OCI-LY1 (cell line): ENCODE measurements around the gene ZNF487.

Experiments
- H2AFZ ChIP-seq: fragments of 200-600 bp; sonication (generic), shearing (Covaris generic); 2 replicates; pipeline ENCODE4 v1.6.0; 2014; ENCODE audit warnings: antibody characterized with exemption, mild to moderate bottlenecking, low read length
- H3F3A ChIP-seq: fragments of 200-600 bp; sonication (generic), shearing (Covaris generic); 2 replicates; pipeline ENCODE4 v1.6.0; 2014; ENCODE audit warnings: mild to moderate bottlenecking, antibody characterized with exemption, low read length, moderate library complexity; ENCODE audit not compliant: insufficient read depth
- H3K27ac ChIP-seq: fragments of 200-600 bp; sonication (generic); 2 replicates; pipeline ENCODE4 v1.5.1; 2014; ENCODE audit warnings: low read length, mixed run types, mild to moderate bottlenecking, low read depth; ENCODE audit not compliant: poor library complexity, severe bottlenecking
- H3K27me3 ChIP-seq: fragments of 200-600 bp; sonication (generic); 2 replicates; pipeline ENCODE4 v1.6.0; 2014; ENCODE audit warnings: antibody characterized with exemption, mild to moderate bottlenecking, low read length, moderate library complexity; ENCODE audit not compliant: insufficient read depth
- H3K36me3 ChIP-seq: fragments of 200-600 bp; sonication (generic); 2 replicates; pipeline ENCODE4 v1.6.1; 2014; ENCODE audit warnings: mild to moderate bottlenecking, antibody characterized with exemption, low read length, moderate library complexity, mixed read lengths; ENCODE audit not compliant: insufficient read depth
- H3K4me1 ChIP-seq: fragments of 200-600 bp; sonication (generic); 2 replicates; pipeline ENCODE4 v1.5.1; 2014; ENCODE audit warnings: mild to moderate bottlenecking, low read length, moderate library complexity; ENCODE audit not compliant: insufficient read depth, severe bottlenecking
- H3K4me2 ChIP-seq: fragments of 200-600 bp; sonication (generic), shearing (Covaris generic); 2 replicates; pipeline ENCODE4 v1.6.1; 2014; ENCODE audit warnings: low read length
- H3K4me3 ChIP-seq: fragments of 200-600 bp; sonication (generic); 2 replicates; pipeline ENCODE4 v1.5.1; 2014; ENCODE audit warnings: low read length, low read depth, mild to moderate bottlenecking, mixed read lengths; ENCODE audit not compliant: poor library complexity, severe bottlenecking
- H3K79me2 ChIP-seq: fragments of 200-600 bp; shearing (Covaris generic); 2 replicates; pipeline ENCODE4 v1.6.1; 2016; ENCODE audit warnings: mixed run types, low read length, mixed read lengths; ENCODE audit not compliant: insufficient read depth
- H3K9ac ChIP-seq: fragments of 200-600 bp; sonication (generic), shearing (Covaris generic); 2 replicates; pipeline ENCODE4 v1.6.1; 2014; ENCODE audit warnings: mild to moderate bottlenecking, low read length, mixed read lengths
- H3K9me2 ChIP-seq: fragments of 200-600 bp; sonication (generic), shearing (Covaris generic); 2 replicates; pipeline ENCODE4 v1.6.1; 2014; ENCODE audit warnings: low read depth, mild to moderate bottlenecking, low read length, mixed read lengths
- H3K9me3 ChIP-seq: fragments of 200-600 bp; shearing (Covaris generic); 2 replicates; pipeline ENCODE4 v1.6.1; 2014; ENCODE audit warnings: low read length, mixed read lengths
- H4K20me1 ChIP-seq: fragments of 200-600 bp; sonication (generic), shearing (Covaris generic); 2 replicates; pipeline ENCODE4 v1.6.0; 2016; ENCODE audit warnings: mild to moderate bottlenecking, low read length; ENCODE audit not compliant: insufficient read depth
- CTCF ChIP-seq: fragments of 200-600 bp; sonication (generic), shearing (Covaris generic); IDR thresholded peaks from 2 replicates; pipeline ENCODE4 v1.5.1; 2017; ENCODE audit warnings: mild to moderate bottlenecking, antibody characterized with exemption, low read length, moderate library complexity, mixed read lengths
- EZH2 ChIP-seq: fragments of 200-600 bp; sonication (generic), shearing (Covaris generic); IDR thresholded peaks from 2 replicates; pipeline ENCODE4 v1.8.0; 2017; ENCODE audit warnings: borderline replicate concordance, mixed run types, mild to moderate bottlenecking, antibody characterized with exemption, low read length, moderate library complexity, mixed read lengths

Gene ZNF487

GRCh38 chr10:43417950-43418768, 18.8 kb upstream of the ZNF487 start:
- Histone ChIP-seq H3K27me3 (no peaks in the 10 kb centered on the region), H3K4me1 (peaks cover 48% of the 10 kb centered on the region), H3K9me3 (no peaks in the 10 kb centered on the region), H3K4me2 (peak overlapping the region; percentile 63), H2AFZ (no peak overlapping the region), H3K9me2 (no peaks in the 10 kb centered on the region), H3K9ac (no peak overlapping the region; the same call in 1 of the 2 replicates), H3K79me2 (no peaks in the 10 kb centered on the region), H4K20me1 (no peaks in the 10 kb centered on the region), H3K36me3 (no peaks in the 10 kb centered on the region), H3K27ac (peak overlapping the region; percentile 93), H3K4me3 (peak overlapping the region; percentile 12), H3F3A (peaks cover 4% of the 10 kb centered on the region; the same call in 1 of the 2 replicates)
- no peak for TF ChIP-seq EZH2
- TF ChIP-seq CTCF, result no peak

GRCh38 chr10:43419997-43420368, 16.9 kb upstream of the ZNF487 start:
- Histone ChIP-seq H3K4me2 (peak overlapping the region; percentile 79), H3K79me2 (no peaks in the 10 kb centered on the region), H3K4me1 (peaks cover 48% of the 10 kb centered on the region), H3K4me3 (peak overlapping the region; percentile 61), H3K9ac (peak overlapping the region; percentile 81), H3K9me3 (no peaks in the 10 kb centered on the region), H3K27me3 (no peaks in the 10 kb centered on the region), H3K36me3 (no peaks in the 10 kb centered on the region), H3F3A (peaks cover 4% of the 10 kb centered on the region; the same call in 1 of the 2 replicates), H2AFZ (no peak overlapping the region), H3K9me2 (no peaks in the 10 kb centered on the region), H4K20me1 (no peaks in the 10 kb centered on the region), H3K27ac (peak overlapping the region; percentile 97)
- no peak for TF ChIP-seq EZH2
- no peak for TF ChIP-seq CTCF

GRCh38 chr10:43420369-43421200, 16.3 kb upstream of the ZNF487 start:
- Histone ChIP-seq H3F3A (peaks cover 4% of the 10 kb centered on the region; the same call in 1 of the 2 replicates), H3K9me3 (no peaks in the 10 kb centered on the region), H3K27ac (peak overlapping the region; percentile 97), H4K20me1 (no peaks in the 10 kb centered on the region), H3K79me2 (no peaks in the 10 kb centered on the region), H3K4me3 (peak overlapping the region; percentile 61), H3K4me1 (peaks cover 48% of the 10 kb centered on the region), H2AFZ (peak overlapping the region; percentile 39), H3K36me3 (no peaks in the 10 kb centered on the region), H3K27me3 (no peaks in the 10 kb centered on the region), H3K4me2 (peak overlapping the region; percentile 79), H3K9me2 (no peaks in the 10 kb centered on the region), H3K9ac (peak overlapping the region; percentile 81)
- TF ChIP-seq CTCF (0 out of 2 replicates have a peak, but pooled peaks have one; percentile 20), EZH2 (no peak)
